ENCODE results near the gene MAPK7. TPM values are rescaled to one million over a fixed set of nuclear protein-coding genes. Genes with fewer than 3 reads are reported as not detected.
A peak's percentile ranks its signal among the peaks of the same experiment; 100 is the strongest.

The MAPK7 gene
- polyA plus RNA-seq, 2 of the 4 experiments (the other 2 are of a cell fraction) = 7.2 to 25.8 TPM

- no peak overlapping the region for H3K27ac ChIP-seq
- DNase-seq (ENCODE audit: low read depth in 1 of 2, low spot score in 1 of 2) (no peak), ATAC-seq (peak in 1 of 2 experiments; percentile 13; a peak in 2 of 6 replicates), FAIRE-seq (no peak)
- ChIA-PET POLR2A (no interaction called here), CTCF (interaction anchor here (1.0 to 6.0 kb wide), 8 partner anchors 10 to 381 kb away, joined by 3 to 44 read pairs (median 6); partner anchors contain the start of gene B9D1)
- 92% methylated on average over 16 of the region's 16 CpGs for WGBS (ENCODE audit: missing lambda C conversion rate)
- no peak for TF ChIP-seq REST (IDR thresholded peaks at IDR 0.05)
- TF ChIP-seq E2F6 (IDR thresholded peaks at IDR 0.05; ENCODE audit: borderline replicate concordance, low read depth) = no peak
- no peak for TF ChIP-seq PHF8 (IDR thresholded peaks at IDR 0.05; ENCODE audit: borderline replicate concordance, low read depth)
- TF ChIP-seq PBX3 (IDR thresholded peaks at IDR 0.05) = no peak
- no peak for TF ChIP-seq KDM1A (IDR thresholded peaks at IDR 0.05; ENCODE audit: low read depth)
- TF ChIP-seq RCOR1 (IDR thresholded peaks at IDR 0.05; ENCODE audit: low read depth, low read length) = no peak
- TF ChIP-seq RNF2 (IDR thresholded peaks at IDR 0.05; ENCODE audit: borderline replicate concordance, low read depth) = no peak
- no peak for TF ChIP-seq ZC3H11A (IDR thresholded peaks at IDR 0.05)
- TF ChIP-seq EP300 (IDR thresholded peaks at IDR 0.05) = no peak
- no peaks in the 10 kb centered on the region for H3K9me3 ChIP-seq
- H3K4me1 ChIP-seq = peaks cover 33% of the 10 kb centered on the region
- no peak overlapping the region for H3K4me2 ChIP-seq
- H3K4me3 ChIP-seq = no peak overlapping the region
Measured at GRCh38 chr17:19384723-19385391, 6.6 kb downstream of the MAPK7 start.

GRCh38 chr17:19385521-19385983, 7.3 kb downstream of the MAPK7 start:
- ChIA-PET POLR2A (interaction anchor here (5.3 kb wide), 1 partner anchor 8 kb away, joined by 45 read pairs; the partner anchor contains the start of gene MAPK7), CTCF (interaction anchor here (0.8 to 6.0 kb wide), 11 partner anchors 10 to 381 kb away, joined by 3 to 44 read pairs (median 4); partner anchors contain the start of gene B9D1)
- FAIRE-seq (no peak), ATAC-seq (no peak), DNase-seq (ENCODE audit: low read depth in 1 of 2, low spot score in 1 of 2) (no peak)
- Histone ChIP-seq H3K4me2 (no peak overlapping the region), H3K4me3 (no peak overlapping the region), H3K4me1 (peaks cover 33% of the 10 kb centered on the region), H3K27ac (no peak overlapping the region; a peak in 1 of 6 replicates), H3K9me3 (no peaks in the 10 kb centered on the region)
- WGBS (ENCODE audit: missing lambda C conversion rate) = 94% methylated on average over 9 of the region's 9 CpGs
- TF ChIP-seq CHD4 (IDR thresholded peaks at IDR 0.05; ENCODE audit: borderline replicate concordance) (no peak), ZSCAN20 (CRISPR knock-in tag; IDR thresholded peaks at IDR 0.05) (no peak), MAFK (IDR thresholded peaks at IDR 0.05; ENCODE audit: partially characterized antibody) (no peak), CTCF (IDR thresholded peaks at IDR 0.05) (no peak), RAD21 (conservative IDR thresholded peaks at IDR 0.05 in 1 of 2, IDR thresholded peaks at IDR 0.05 in 1 of 2) (no peak), ZC3H11A (IDR thresholded peaks at IDR 0.05) (no peak), FOSL2 (IDR thresholded peaks at IDR 0.05) (no peak), FOSL2 (CRISPR knock-in tag; IDR thresholded peaks at IDR 0.05) (no peak), TFCP2L1 (CRISPR knock-in tag; IDR thresholded peaks at IDR 0.05) (no peak), SMC3 (IDR thresholded peaks at IDR 0.05) (no peak), ATOH8 (CRISPR knock-in tag; IDR thresholded peaks at IDR 0.05; ENCODE audit: low read depth) (no peak)
